GM23248 (cell line): Measurements from ENCODE around the gene ADGRL2. TPM values are rescaled to one million over a fixed set of nuclear protein-coding genes. Genes with fewer than 3 reads are reported as not detected.

Source experiments
- DNase-seq: peaks from one replicate; pipeline ENCODE4 v3.0.0-alpha.2; 2015
- H2AFZ ChIP-seq: fragments of 200-600 bp; sonication (generic); 2 replicates; pipeline ENCODE4 v1.6.1; 2016; ENCODE audit warnings: antibody characterized with exemption
- H3F3A ChIP-seq: fragments of 200-600 bp; sonication (generic); 2 replicates; pipeline ENCODE4 v1.6.1; 2016; ENCODE audit warnings: mild to moderate bottlenecking, antibody characterized with exemption, mixed run types; ENCODE audit not compliant: insufficient read depth
- H3K27ac ChIP-seq: fragments of 200-600 bp; sonication (generic); 2 replicates; pipeline ENCODE4 v1.5.1; 2016; ENCODE audit warnings: mild to moderate bottlenecking
- H3K27me3 ChIP-seq: fragments of 200-600 bp; sonication (generic); replicated peaks from 2 replicates; pipeline ENCODE4 v1.6.1; 2016; ENCODE audit warnings: mild to moderate bottlenecking; ENCODE audit not compliant: insufficient read depth
- H3K36me3 ChIP-seq: fragments of 200-600 bp; sonication (generic); 2 replicates; pipeline ENCODE4 v1.6.1; 2016; ENCODE audit warnings: low read depth, mild to moderate bottlenecking
- H3K4me1 ChIP-seq: fragments of 200-600 bp; sonication (generic); 2 replicates; pipeline ENCODE4 v1.6.1; 2016; ENCODE audit warnings: mild to moderate bottlenecking; ENCODE audit not compliant: insufficient read depth
- H3K4me2 ChIP-seq: fragments of 200-600 bp; sonication (generic); one replicate; pipeline ENCODE4 v1.6.1; 2016; ENCODE audit warnings: mild to moderate bottlenecking; ENCODE audit not compliant: unreplicated experiment
- H3K4me3 ChIP-seq: fragments of 200-600 bp; sonication (generic); 2 replicates; pipeline ENCODE4 v1.5.1; 2016; ENCODE audit warnings: mild to moderate bottlenecking
- H3K79me2 ChIP-seq: fragments of 200-600 bp; sonication (generic); 2 replicates; pipeline ENCODE4 v1.6.1; 2016; ENCODE audit warnings: mild to moderate bottlenecking; ENCODE audit not compliant: insufficient read depth
- H3K9ac ChIP-seq: fragments of 200-600 bp; sonication (generic); 2 replicates; pipeline ENCODE4 v1.6.1; 2016; ENCODE audit warnings: mild to moderate bottlenecking
- H3K9me2 ChIP-seq: fragments of 200-600 bp; sonication (generic); 2 replicates; pipeline ENCODE4 v1.6.1; 2016; ENCODE audit warnings: mixed run types, mild to moderate bottlenecking, moderate library complexity; ENCODE audit not compliant: insufficient read depth
- H3K9me3 ChIP-seq: fragments of 200-600 bp; sonication (generic); one replicate; pipeline ENCODE4 v1.6.1; 2017; ENCODE audit warnings: low read depth
- H4K20me1 ChIP-seq: fragments of 200-600 bp; sonication (generic); 2 replicates; pipeline ENCODE4 v1.6.0; 2016; ENCODE audit not compliant: insufficient read depth
- EZH2 ChIP-seq: fragments of 200-600 bp; sonication (generic); IDR thresholded peaks from 2 replicates; pipeline ENCODE4 v1.6.1; 2018; ENCODE audit warnings: antibody characterized with exemption, mild to moderate bottlenecking; ENCODE audit not compliant: insufficient read depth, poor library complexity, severe bottlenecking
- EZH2phosphoT487 ChIP-seq: fragments of 200-600 bp; sonication (generic); IDR thresholded peaks from 2 replicates; pipeline ENCODE4 v1.6.1; 2018; ENCODE audit warnings: antibody characterized with exemption, moderate library complexity, mild to moderate bottlenecking, low read depth; ENCODE audit not compliant: insufficient read depth
- WGBS, 2 experiments: methylation state at CpG; one replicate each; pipeline ENCODE4 v1.1.6; 2015 to 2017; ENCODE audit warnings: low lambda C conversion rate in 2 of 2, low coverage in 1 of 2; ENCODE audit errors: missing lambda C conversion rate in 2 of 2; 5-methylcytosine and 5-hydroxymethylcytosine counted together
- in situ Hi-C: fragments of 300-500 bp; cut with MboI; formaldehyde crosslinking; loops from 2 replicates; pipeline ENCODE4 v1.15.0; 2020
- polyA plus RNA-seq: library from polyadenylated mRNA; unstranded; fragments of >200 nt; fragmentation: Nextera tagmentation; extraction: Ambion mirVana; gene quantifications from 2 replicates; pipeline ENCODE4 v1.2.1, GENCODE V29; 2016
- total RNA-seq: library from RNA; depleted of rRNA; stranded (reverse); fragments of >200 nt; shearing (Covaris generic); gene quantifications from 2 replicates; pipeline ENCODE4 v1.2.3, GENCODE V29; 2014

The ADGRL2 gene
- total and polyA plus RNA-seq, 2 experiments from 2014 or later = 12.3 to 41.6 TPM

GRCh38 chr1:81978945-81979344 lies 178.2 kb downstream of the ADGRL2 start:
- no peaks in the 10 kb centered on the region for H3K9me3 ChIP-seq
- no peaks in the 10 kb centered on the region for H3K9me2 ChIP-seq
- H3K36me3 ChIP-seq = peaks cover 4% of the 10 kb centered on the region; the same call in 1 of the 2 replicates
- no peak overlapping the region for H3K9ac ChIP-seq
- no peak overlapping the region for H3K4me3 ChIP-seq
- H4K20me1 ChIP-seq = no peaks in the 10 kb centered on the region
- no peaks in the 10 kb centered on the region for H3K79me2 ChIP-seq
- H3K27ac ChIP-seq = no peak overlapping the region
- no peak overlapping the region for H2AFZ ChIP-seq
- TF ChIP-seq EZH2 (no peak), EZH2phosphoT487 (no peak)
- no peaks in the 10 kb centered on the region for H3K27me3 ChIP-seq
- no peaks in the 10 kb centered on the region for H3K4me1 ChIP-seq
- in situ Hi-C loops = no loop called here
- DNase-seq = no peak
- no peaks in the 10 kb centered on the region for H3F3A ChIP-seq
- H3K4me2 ChIP-seq = no peak overlapping the region

GRCh38 chr1:81982523-81982922 lies 181.8 kb downstream of the ADGRL2 start:
- H2AFZ ChIP-seq = no peak overlapping the region
- no peaks in the 10 kb centered on the region for H3K27me3 ChIP-seq
- H3K9ac ChIP-seq = no peak overlapping the region
- in situ Hi-C loops = no loop called here
- TF ChIP-seq EZH2 (no peak), EZH2phosphoT487 (no peak)
- 61 to 71% methylated on average over 2 of the region's 2 CpGs for WGBS, 2 experiments
- DNase-seq = no peak
- H3K4me2 ChIP-seq = no peak overlapping the region
- no peaks in the 10 kb centered on the region for H3F3A ChIP-seq
- H3K4me1 ChIP-seq = no peaks in the 10 kb centered on the region
- no peak overlapping the region for H3K27ac ChIP-seq
- H3K36me3 ChIP-seq = peaks cover 22% of the 10 kb centered on the region; the same call in 1 of the 2 replicates
- H4K20me1 ChIP-seq = no peaks in the 10 kb centered on the region
- no peaks in the 10 kb centered on the region for H3K9me2 ChIP-seq
- H3K9me3 ChIP-seq = no peaks in the 10 kb centered on the region
- no peaks in the 10 kb centered on the region for H3K79me2 ChIP-seq
- no peak overlapping the region for H3K4me3 ChIP-seq

- Histone ChIP-seq H3K36me3 (peaks cover 25% of the 10 kb centered on the region; the same call in 1 of the 2 replicates), H3F3A (no peaks in the 10 kb centered on the region), H3K27ac (no peak overlapping the region), H2AFZ (no peak overlapping the region), H3K9me3 (no peaks in the 10 kb centered on the region), H3K4me3 (no peak overlapping the region), H3K27me3 (no peaks in the 10 kb centered on the region), H3K4me2 (no peak overlapping the region), H3K9me2 (no peaks in the 10 kb centered on the region), H3K79me2 (no peaks in the 10 kb centered on the region), H3K9ac (no peak overlapping the region), H3K4me1 (no peaks in the 10 kb centered on the region), H4K20me1 (no peaks in the 10 kb centered on the region)
- TF ChIP-seq EZH2 (no peak), EZH2phosphoT487 (no peak)
- in situ Hi-C loops = no loop called here
- 94 to 100% methylated on average over 1 of the region's 1 CpG for WGBS, 2 experiments
- DNase-seq = no peak
These were observed 188.8 kb downstream of the ADGRL2 start for GRCh38 chr1:81989524-81989923.

- H3K9ac ChIP-seq = no peak overlapping the region
- no peaks in the 10 kb centered on the region for H3K9me2 ChIP-seq
- no peaks in the 10 kb centered on the region for H3K79me2 ChIP-seq
- no peaks in the 10 kb centered on the region for H3K27me3 ChIP-seq
- in situ Hi-C loops = no loop called here
- WGBS, 2 experiments = 87 to 88% methylated on average over 7 of the region's 7 CpGs
- no peak overlapping the region for H3K27ac ChIP-seq
- no peaks in the 10 kb centered on the region for H3F3A ChIP-seq
- no peak for TF ChIP-seq EZH2phosphoT487
- no peak for TF ChIP-seq EZH2
- H3K9me3 ChIP-seq = no peaks in the 10 kb centered on the region
- no peak overlapping the region for H3K4me2 ChIP-seq
- no peak overlapping the region for H3K4me3 ChIP-seq
- peaks cover 18% of the 10 kb centered on the region; the same call in 1 of the 2 replicates for H3K36me3 ChIP-seq
- H3K4me1 ChIP-seq = no peaks in the 10 kb centered on the region
- no peaks in the 10 kb centered on the region for H4K20me1 ChIP-seq
- H2AFZ ChIP-seq = no peak overlapping the region
- no peak for DNase-seq
These were observed 189.5 kb downstream of the ADGRL2 start for GRCh38 chr1:81990241-81990640.

- Histone ChIP-seq H3K27ac (no peak overlapping the region), H2AFZ (no peak overlapping the region), H3K9me3 (no peaks in the 10 kb centered on the region), H3K9me2 (no peaks in the 10 kb centered on the region), H3K4me3 (no peak overlapping the region), H3F3A (no peaks in the 10 kb centered on the region), H3K4me2 (no peak overlapping the region), H3K27me3 (no peaks in the 10 kb centered on the region), H4K20me1 (no peaks in the 10 kb centered on the region), H3K36me3 (no peaks in the 10 kb centered on the region), H3K4me1 (no peaks in the 10 kb centered on the region), H3K9ac (no peak overlapping the region), H3K79me2 (no peaks in the 10 kb centered on the region)
- in situ Hi-C loops = no loop called here
- peak; percentile 14 for DNase-seq
- WGBS, 2 experiments = 6 to 11% methylated on average over 4 of the region's 4 CpGs
- TF ChIP-seq EZH2phosphoT487 (no peak), EZH2 (no peak)
These were observed 197.4 kb downstream of the ADGRL2 start for GRCh38 chr1:81998165-81998564.
